Breast epithelium (tissue), 4 donors: ENCODE data around the gene RGS1. TPM values are rescaled to one million over a fixed set of nuclear protein-coding genes. Genes with fewer than 3 reads are reported as not detected.

Experiments
- DNase-seq, 2 donors: peaks; one replicate each; pipeline ENCODE4 v3.0.0-alpha.2; 2019; ENCODE audit warnings: low spot score in 2 of 2
- H3K27ac ChIP-seq, 2 donors: fragments of 200-600 bp; sonication (generic) in 1 of 2; one replicate each; pipeline ENCODE4 v1.5.1; 2016 to 2019; ENCODE audit warnings: mild to moderate bottlenecking in 1 of 2
- H3K27me3 ChIP-seq, 2 donors: fragments of 200-600 bp; sonication (generic) in 1 of 2; one replicate each; pipeline versions ENCODE4 v1.5.1 to v1.6.0; 2017 to 2019; ENCODE audit warnings: control low read depth in 1 of 2, mild to moderate bottlenecking in 1 of 2
- H3K36me3 ChIP-seq: fragments of 200-600 bp; one replicate; pipeline ENCODE4 v1.5.1; 2019
- H3K4me1 ChIP-seq, 2 donors: fragments of 200-600 bp; sonication (generic); one replicate each; pipeline ENCODE4 v1.5.1; 2016 to 2019; ENCODE audit warnings: control low read depth in 1 of 2
- H3K4me3 ChIP-seq, 3 donors: fragments of 200-600 bp; sonication (generic); 1 replicate in 2 of 3; 2 replicates in 1 of 3; pipeline ENCODE4 v1.5.1; 2016 to 2019; ENCODE audit warnings: mild to moderate bottlenecking in 3 of 3, moderate library complexity in 2 of 3
- H3K9me3 ChIP-seq, 2 donors: fragments of 200-600 bp; sonication (generic) in 1 of 2; one replicate each; pipeline ENCODE4 v1.5.1; 2016 to 2019; ENCODE audit warnings: control low read depth in 1 of 2
- POLR2A ChIP-seq: fragments of 450-650 bp; IDR thresholded peaks from one replicate; pipeline ENCODE4 v1.6.1; 2016; ENCODE audit warnings: antibody characterized with exemption, mild to moderate bottlenecking, moderate library complexity
- POLR2AphosphoS5 ChIP-seq, 3 donors: sonication (generic); formaldehyde crosslinking; IDR thresholded peaks; one replicate each; pipeline ENCODE4 v1.6.1; 2017; ENCODE audit warnings: antibody characterized with exemption in 3 of 3
- intact Hi-C: fragments of 100-400 bp; cut with DNase I; formaldehyde crosslinking; loops from one replicate; pipeline ENCODE4 v1.15.1; 2023; ENCODE audit warnings: low total_unique reads
- total RNA-seq, 3 donors: library from RNA; depleted of rRNA; stranded (reverse); fragments of >200 nt; gene quantifications; one replicate each; pipeline ENCODE4 v1.1.0, GENCODE V29; 2016
- TF ChIP-seq, protein P1 (sequence below), 3 donors: fragments of 450-650 bp; IDR thresholded peaks; one replicate each; pipeline ENCODE4 v1.5.1; 2016 to 2017; ENCODE audit warnings: antibody characterized with exemption in 3 of 3, mild to moderate bottlenecking in 3 of 3, moderate library complexity in 3 of 3

Gene RGS1
- total RNA-seq, 3 donors from 2014 or later, result 13.6 to 210 (median 189) TPM

DNA sequence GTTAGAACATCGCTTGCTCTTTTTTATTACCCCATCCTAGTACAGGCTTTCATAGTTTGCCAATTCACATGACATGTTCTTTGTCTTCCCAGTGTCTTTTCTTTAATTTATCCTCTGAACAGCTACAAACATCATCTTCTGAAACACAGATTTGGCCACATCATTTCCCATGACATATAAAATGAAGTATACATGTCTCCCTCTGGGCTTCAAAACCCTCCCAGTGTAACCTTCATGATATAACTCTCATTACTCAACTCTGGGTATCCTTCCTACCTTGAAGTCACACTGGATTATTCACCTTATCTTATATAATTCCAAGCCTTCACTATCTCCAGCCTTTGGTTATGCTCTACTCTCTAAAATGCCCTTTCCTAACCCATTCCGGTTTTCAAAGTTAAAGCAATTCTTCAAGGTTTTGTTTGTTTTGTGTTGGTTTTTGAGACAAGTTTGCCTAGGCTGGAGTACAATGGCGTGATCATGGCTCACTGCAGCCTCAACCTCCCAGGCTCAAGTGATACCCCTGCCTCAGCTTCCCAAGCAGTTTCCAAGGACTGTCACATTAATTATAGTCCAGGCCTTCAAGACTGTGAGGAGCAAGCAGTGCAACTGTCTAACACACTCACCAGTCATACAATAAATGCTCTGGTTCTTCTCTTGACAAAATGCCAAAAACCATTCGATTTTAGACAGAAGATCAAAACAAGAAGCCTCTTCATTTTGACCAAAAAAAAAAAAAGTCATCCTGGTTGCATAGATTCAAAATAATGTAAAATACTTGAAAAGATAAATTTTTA is 5.8 kb downstream of the RGS1 start:
- no peak for DNase-seq
- intact Hi-C loops, result no loop called here
- no peak overlapping the region for H3K27ac ChIP-seq
- H3K27me3 ChIP-seq, result no peaks in the 10 kb centered on the region
- H3K36me3 ChIP-seq, result no peaks in the 10 kb centered on the region
- H3K4me1 ChIP-seq, result no peaks in the 10 kb centered on the region
- H3K9me3 ChIP-seq, result no peaks in the 10 kb centered on the region
- no peak for TF ChIP-seq POLR2AphosphoS5 (IDR thresholded peaks at IDR 0.05)
- no peak for TF ChIP-seq POLR2A
- TF ChIP-seq, protein P1, sequence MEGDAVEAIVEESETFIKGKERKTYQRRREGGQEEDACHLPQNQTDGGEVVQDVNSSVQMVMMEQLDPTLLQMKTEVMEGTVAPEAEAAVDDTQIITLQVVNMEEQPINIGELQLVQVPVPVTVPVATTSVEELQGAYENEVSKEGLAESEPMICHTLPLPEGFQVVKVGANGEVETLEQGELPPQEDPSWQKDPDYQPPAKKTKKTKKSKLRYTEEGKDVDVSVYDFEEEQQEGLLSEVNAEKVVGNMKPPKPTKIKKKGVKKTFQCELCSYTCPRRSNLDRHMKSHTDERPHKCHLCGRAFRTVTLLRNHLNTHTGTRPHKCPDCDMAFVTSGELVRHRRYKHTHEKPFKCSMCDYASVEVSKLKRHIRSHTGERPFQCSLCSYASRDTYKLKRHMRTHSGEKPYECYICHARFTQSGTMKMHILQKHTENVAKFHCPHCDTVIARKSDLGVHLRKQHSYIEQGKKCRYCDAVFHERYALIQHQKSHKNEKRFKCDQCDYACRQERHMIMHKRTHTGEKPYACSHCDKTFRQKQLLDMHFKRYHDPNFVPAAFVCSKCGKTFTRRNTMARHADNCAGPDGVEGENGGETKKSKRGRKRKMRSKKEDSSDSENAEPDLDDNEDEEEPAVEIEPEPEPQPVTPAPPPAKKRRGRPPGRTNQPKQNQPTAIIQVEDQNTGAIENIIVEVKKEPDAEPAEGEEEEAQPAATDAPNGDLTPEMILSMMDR (IDR thresholded peaks at IDR 0.05), result no peak
- no peak overlapping the region for H3K4me3 ChIP-seq

DNA sequence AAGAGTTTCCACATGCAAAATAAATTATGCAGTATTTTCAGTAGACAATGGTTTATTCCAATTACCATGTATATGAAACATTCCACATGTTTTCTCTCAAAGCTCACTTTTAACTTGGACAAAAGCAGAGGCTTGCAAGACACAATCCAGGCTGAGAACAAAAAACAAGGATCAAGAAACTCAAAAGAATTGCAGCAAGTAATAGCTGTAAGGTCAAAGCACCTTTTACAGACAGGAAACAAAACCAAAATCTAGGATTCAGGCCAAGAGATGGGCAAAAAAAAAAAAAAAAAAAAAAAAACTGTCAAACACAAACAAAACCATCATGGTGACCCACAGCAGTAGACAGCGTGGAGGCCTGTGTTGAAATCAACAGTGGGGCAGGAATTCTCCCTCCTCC is 9.3 kb downstream of the RGS1 start:
- no peaks in the 10 kb centered on the region for H3K9me3 ChIP-seq
- H3K4me1 ChIP-seq, result no peaks in the 10 kb centered on the region
- no peaks in the 10 kb centered on the region for H3K36me3 ChIP-seq
- no peaks in the 10 kb centered on the region for H3K27me3 ChIP-seq
- no peak for DNase-seq
- intact Hi-C loops, result no loop called here
- H3K27ac ChIP-seq, result no peak overlapping the region
- TF ChIP-seq, protein P1 (IDR thresholded peaks at IDR 0.05), result no peak
- TF ChIP-seq POLR2A (no peak), POLR2AphosphoS5 (IDR thresholded peaks at IDR 0.05) (no peak)
- no peak overlapping the region for H3K4me3 ChIP-seq

DNA sequence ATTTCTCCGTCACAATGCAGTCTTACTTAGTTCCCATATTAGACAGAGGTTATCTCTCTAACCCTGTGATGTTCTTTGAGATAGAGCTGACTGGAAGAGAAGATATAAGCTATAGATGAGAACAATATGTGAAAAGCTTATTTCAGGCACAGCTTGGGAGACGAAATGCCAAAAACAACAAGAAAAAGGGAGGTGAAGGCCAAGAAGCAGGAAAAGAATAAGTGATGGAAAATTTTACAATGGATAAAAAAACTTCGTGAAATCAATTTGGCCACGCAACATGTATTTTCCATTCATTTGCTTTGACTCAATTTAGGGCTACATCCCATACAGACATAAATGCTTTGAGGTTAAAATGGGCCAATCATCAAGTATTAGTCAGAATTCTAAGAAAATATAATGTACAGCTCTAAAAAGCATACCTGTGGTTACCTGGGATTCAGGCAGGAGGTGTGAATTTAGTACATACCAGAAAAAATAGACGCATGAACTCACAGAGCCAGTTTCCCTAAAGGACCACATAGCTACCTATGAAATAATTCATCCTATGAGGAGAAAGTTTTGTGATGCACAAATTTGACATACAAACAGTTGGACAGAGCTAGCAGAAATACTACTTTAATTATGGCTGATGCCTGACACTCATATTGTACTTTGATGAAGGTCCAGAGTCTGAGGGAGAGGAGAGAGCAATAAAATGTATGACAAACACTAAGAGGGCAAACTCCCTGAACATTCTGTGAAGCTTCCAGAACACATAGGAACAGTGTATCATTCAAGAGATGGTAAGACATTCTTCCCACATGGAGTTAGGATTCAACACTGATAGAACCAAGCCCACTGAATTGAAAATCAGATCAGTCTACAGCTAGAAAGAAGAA is 12.1 kb downstream of the RGS1 start:
- H3K4me3 ChIP-seq, result no peak overlapping the region
- intact Hi-C loops, result no loop called here
- no peaks in the 10 kb centered on the region for H3K9me3 ChIP-seq
- no peak overlapping the region for H3K27ac ChIP-seq
- no peaks in the 10 kb centered on the region for H3K4me1 ChIP-seq
- no peaks in the 10 kb centered on the region for H3K27me3 ChIP-seq
- TF ChIP-seq POLR2A (no peak), POLR2AphosphoS5 (IDR thresholded peaks at IDR 0.05) (no peak)
- TF ChIP-seq, protein P1 (IDR thresholded peaks at IDR 0.05), result no peak
- H3K36me3 ChIP-seq, result no peaks in the 10 kb centered on the region
- DNase-seq, result no peak

DNA sequence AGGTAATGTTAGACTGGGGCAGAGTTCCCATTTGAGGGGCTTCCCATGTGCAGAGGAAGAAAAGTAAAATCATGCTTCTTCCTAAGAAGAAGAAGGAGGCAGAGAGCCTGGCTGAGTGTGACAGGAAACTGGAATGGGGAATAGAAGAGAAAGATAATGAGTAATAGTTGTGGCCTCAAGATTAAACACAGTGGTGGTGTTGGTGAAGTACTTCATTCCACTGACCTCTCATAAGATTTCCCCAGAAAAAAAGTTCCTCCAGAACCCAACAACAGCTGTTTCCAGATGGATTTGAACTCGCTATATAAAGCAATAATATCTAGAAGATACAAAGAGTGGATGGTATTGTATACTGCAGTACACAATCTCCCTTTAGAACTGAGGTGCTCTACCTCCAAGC is 13.0 kb downstream of the RGS1 start:
- Histone ChIP-seq H3K4me1 (no peaks in the 10 kb centered on the region), H3K27ac (no peak overlapping the region), H3K36me3 (no peaks in the 10 kb centered on the region), H3K27me3 (no peaks in the 10 kb centered on the region), H3K4me3 (no peak overlapping the region), H3K9me3 (no peaks in the 10 kb centered on the region)
- TF ChIP-seq, protein P1 (IDR thresholded peaks at IDR 0.05), result no peak
- TF ChIP-seq POLR2A, result no peak
- TF ChIP-seq POLR2AphosphoS5 (IDR thresholded peaks at IDR 0.05), result no peak
- intact Hi-C loops, result no loop called here
- no peak for DNase-seq

DNA sequence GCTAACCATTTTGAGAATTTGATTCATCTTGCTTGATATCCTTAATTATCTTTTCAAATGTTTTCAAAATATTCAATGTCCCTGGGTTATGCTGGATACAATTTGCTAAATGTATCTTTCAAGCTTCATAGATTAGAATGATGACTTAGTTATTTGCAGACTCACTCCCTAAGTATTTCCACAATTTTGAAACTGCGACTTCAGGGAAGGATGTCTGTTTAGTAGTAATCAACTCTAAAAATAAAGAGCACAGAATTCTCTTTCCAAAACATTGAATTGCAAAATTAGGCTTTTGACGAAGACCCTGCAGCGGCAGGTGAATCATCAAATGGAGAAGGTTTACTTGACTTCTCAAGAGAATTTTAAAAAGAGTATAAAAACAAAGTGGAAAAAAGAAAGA is 14.2 kb downstream of the RGS1 start:
- DNase-seq, result no peak
- no peaks in the 10 kb centered on the region for H3K27me3 ChIP-seq
- no peaks in the 10 kb centered on the region for H3K9me3 ChIP-seq
- intact Hi-C loops, result no loop called here
- H3K4me3 ChIP-seq, result no peak overlapping the region
- no peak for TF ChIP-seq POLR2AphosphoS5 (IDR thresholded peaks at IDR 0.05)
- TF ChIP-seq, protein P1 (IDR thresholded peaks at IDR 0.05), result no peak
- no peaks in the 10 kb centered on the region for H3K36me3 ChIP-seq
- H3K27ac ChIP-seq, result no peak overlapping the region
- no peaks in the 10 kb centered on the region for H3K4me1 ChIP-seq
